NCI-H510A treated with DMSO at 0.1 percent for 48 hours (cell line): Measurements from ENCODE around the gene ACVR1B.
A peak's percentile ranks its signal among the peaks of the same experiment; 100 is the strongest.

Source experiments
- DNase-seq: peaks from one replicate; lab custom pipeline; 2025; lab: John Stamatoyannopoulos, UW

Gene ACVR1B

DNA sequence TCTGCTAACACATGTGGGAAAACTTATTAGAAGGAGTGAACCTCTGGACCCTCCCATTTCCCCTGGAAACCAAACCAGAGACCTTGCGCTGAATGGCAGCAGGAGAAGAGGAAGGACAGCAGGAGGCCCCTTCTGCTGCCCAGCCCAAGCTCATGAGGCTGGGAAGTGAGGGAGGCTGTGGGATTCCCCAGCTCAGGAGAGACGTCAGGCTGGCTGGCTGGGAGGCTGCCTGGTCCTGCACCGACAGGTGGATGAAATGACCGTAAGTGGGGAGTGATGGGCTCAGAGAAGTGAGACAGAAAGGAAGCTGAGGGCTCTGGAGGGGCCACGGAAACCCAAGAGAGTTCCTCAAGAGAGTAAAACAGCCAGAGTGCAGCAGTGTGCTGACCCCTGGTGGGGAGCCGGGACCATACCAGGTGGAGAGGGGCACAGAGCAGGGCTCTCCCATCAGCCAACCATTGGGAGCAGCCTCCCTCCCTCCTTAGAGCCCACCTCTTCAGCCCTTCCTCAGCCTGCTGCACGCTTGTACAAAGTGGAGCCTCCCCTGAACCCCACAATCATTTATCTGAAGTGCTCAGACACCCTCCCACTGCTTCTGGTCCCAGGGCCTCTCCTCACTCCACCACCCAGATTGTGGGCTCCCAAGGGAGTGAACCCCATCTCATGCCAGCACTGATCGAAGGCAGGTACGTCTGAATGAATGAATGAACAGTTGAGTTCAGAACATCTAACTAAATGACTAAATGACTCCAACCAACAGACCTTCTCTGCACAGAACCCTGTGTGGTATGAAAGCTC is 69.2 kb downstream of the ACVR1B start:
- peak; percentile 26 for DNase-seq

DNA sequence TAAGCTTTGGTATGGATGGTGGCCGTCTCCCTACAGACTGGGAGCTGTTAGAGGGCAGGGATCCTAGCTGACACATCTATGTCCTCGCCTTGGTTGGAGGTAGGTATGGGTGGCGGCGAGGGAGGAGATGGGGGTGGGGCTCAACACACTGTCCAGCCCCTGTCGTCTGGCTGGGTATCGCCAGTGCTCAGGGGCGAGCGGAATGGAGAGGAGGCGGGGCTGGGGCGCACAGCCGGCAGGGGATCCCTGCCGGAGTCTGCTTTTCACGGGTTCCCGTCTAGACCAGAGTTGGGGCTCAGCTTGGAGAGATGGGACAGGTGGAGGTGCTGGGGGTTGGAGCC is 71.3 kb downstream of the ACVR1B start:
- peak; percentile 72 for DNase-seq

DNA sequence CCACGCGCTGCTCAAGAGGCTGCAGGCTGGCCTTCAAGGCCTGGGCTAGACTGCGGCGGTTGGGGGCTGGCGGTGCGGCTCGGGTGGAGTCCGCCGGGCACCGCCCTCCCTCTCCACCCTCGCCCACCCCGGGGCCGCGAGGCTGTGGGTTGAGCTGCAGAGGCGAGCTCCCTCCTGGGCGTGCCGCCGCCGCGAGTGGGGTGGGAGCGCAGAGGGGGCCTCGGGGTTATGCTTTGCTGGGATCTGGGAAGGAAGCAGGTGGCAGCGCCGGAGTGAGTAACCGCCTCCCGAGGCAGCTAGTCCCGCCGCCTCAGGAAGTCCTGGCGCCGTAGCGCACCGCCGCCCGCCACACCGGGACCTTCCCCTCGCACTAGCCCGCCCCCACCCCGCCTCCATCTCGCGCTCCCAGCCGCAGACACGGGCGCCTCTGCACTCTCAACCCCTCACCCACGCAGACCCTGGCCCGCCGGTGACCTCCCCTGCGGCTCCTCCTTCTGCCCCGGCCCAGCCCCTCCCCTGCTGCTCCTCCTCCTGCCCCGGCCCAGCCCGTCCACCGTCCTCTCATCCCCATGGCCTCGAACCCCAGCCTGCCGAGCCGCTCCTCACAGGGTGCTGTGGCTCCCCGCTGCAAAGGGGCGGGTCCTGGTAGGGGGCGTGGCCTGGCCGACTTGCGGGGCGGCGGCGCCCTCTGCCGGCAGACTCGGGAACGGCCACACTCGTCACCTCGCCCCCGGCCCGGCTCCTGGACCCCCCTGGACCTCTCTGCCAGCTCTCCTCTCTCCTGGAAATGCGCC is 71.9 kb downstream of the ACVR1B start:
- peak; percentile 72 for DNase-seq

DNA sequence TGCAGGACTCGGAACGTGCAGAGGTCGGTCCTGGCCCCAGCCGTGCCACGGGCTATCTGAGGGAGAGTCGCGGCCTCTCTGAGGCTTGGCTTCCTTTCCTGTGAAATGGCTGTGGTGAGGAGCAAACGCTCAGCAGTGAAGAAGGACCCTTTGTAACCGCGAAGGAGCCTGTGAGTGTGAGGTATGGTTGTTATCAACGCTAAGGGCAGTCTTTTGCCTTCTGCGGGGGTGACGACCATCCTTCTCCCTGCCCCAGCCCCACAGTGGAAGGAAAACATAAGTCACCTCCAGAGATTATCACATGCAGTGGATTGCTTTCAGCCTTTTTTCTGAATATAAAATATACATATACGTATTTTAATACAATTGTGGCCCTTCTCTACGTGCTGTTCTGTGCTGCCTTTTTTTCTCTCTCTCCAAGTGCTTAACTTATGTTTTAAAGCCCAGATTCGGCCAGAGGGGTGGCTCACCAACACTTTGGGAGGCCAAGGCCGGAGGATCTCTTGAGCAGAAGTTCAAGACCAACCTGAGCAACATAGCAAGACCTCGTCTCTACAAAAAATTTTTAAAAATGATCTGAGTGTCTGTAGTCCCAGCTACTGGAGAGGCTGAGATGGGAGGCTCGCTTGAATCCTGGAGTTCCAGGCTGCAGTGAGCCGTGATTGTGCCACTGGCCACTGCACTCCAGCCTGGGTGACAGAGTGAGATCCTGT is 72.6 kb downstream of the ACVR1B start:
- DNase-seq: no peak

DNA sequence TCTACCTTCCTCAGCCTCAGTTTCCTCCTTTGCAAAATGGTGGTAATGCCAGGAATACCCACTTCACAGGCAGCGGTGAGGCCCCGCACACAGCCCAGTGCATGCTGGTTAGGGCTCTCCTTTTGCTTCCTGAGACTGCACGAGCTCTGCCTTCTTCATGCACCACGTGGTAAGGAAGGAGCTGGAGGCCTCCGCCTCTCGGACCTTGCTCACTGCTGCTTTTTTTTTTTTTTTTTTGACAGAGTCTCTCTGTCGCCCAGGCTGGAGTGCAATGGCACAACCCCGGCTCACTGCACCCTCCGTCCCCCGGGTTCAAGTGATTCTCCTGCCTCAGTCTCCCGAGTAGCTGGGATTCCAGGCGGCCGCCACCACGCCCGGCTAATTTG is 73.3 kb downstream of the ACVR1B start:
- no peak for DNase-seq

DNA sequence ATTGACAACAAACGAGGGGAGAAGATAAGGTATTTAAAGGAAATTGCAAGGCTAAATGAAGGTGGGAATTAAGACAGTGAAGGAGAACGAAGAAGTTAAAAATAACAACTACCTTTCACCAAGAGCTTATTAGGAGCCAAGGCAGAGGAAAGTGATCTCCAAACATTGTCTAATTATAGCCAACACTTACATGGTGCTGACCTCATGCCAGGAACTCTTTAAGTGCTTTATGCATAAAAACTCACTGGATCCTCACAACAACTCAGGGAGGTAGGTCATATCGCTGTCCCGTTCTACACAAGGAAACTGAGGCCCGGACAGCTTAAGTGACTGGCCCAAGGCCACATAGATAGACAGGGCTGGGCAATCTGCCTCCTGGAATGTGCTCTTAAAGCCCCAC is 74.8 kb downstream of the ACVR1B start:
- DNase-seq: no peak

DNA sequence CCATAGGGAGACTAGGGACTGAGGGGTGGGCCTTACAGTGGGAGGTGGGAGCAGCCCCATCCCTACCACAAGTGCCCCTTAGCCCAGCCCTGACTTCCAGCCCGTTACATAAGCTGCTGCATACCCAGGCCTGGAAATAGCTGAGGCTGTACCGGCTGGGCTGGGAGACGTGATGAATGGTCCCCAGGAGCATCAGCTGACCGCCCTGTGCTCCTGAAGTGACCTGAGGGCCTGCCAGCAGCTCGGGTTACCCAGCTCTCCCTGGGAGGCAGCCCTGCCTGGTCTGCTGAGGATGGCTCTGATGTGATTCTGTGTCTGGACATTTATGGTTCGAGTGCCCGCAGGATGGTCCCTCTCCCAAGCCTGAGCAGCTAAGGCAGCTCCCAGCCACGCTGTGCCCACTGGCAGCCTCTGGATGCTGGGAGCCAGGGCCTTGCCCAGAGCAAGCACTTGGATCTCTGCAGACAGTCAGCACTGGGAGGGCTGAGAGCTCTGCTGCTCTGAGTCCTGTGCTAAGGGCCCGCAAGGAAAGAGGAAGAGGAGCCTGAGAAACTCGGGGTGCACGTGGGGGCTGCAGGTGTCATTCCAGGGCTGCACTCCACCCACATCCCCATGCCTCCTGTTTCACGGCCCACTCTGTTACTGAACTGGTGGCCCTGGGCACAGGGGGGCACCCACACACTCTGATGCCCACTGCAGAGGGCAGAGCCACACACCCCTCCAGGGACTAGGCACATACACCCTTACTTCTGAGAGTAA is 75.8 kb downstream of the ACVR1B start:
- no peak for DNase-seq

DNA sequence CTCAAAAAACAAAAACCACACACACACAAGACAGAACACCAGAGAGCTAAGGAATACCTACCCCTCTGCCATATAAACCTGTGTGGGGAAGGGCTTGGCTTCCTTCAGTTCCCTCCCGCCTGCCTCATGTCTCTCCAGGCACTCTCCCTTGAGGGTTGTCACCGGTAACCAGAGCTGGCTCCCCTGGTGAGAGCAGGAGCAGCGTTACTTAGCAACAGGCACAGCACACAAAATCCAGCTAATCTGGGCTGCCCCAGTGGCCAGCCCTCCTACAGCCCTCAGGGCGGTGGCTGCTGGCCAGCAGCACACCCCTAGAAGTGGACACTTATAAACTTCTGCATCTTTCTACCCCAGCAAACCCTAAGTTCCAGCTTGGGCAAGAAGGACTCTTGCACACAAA is 78.2 kb downstream of the ACVR1B start:
- peak; percentile 91 for DNase-seq

DNA sequence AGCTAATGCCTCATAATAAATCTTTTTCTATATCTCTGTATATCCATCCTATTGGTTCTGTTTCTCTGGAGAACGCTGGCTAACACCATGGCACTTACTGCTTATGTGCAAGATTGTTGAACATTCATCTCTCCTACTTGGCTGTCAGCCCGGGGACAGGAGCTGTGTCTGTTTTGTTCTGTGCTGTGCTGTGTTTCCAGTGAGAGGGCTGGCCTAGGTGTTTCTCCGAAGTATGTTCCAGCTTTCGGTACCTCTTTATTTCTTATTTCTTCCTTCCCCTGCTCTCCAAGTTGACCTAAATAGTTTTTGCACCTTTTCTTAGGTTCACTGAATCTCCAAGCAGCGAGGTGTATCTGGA is 80.9 kb downstream of the ACVR1B start:
- no peak for DNase-seq

DNA sequence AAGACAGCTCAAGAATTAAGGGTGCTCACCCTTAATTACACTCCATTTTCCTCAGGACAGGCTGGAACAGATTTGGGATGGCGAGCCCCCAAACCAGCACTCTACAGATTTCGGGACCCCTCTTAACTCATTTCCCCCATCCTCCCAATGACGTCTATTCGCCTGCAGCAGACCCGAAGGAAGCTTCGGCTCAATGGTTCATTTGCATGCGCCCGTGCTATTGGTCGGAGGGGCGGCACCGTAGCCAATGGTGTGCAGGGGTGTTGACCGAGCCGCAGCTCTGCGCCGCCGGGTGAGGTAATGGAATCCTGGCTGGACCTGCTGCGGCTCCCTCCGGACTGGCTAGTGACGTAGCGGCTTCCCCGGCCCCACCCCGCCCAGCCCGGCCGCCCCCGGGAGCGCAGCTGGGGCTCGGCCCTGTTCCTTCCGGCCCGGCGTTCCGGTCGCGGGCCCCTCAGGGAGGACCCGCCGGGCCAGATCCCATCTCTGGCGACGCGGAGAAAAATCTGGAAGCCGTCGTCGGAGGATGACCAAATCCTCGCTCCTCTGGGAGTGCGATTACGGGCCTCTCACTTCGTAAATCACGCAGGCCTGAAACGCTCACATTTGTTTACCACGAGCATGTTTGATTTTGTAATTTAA is 81.4 kb downstream of the ACVR1B start:
- peak; percentile 93 for DNase-seq

DNA sequence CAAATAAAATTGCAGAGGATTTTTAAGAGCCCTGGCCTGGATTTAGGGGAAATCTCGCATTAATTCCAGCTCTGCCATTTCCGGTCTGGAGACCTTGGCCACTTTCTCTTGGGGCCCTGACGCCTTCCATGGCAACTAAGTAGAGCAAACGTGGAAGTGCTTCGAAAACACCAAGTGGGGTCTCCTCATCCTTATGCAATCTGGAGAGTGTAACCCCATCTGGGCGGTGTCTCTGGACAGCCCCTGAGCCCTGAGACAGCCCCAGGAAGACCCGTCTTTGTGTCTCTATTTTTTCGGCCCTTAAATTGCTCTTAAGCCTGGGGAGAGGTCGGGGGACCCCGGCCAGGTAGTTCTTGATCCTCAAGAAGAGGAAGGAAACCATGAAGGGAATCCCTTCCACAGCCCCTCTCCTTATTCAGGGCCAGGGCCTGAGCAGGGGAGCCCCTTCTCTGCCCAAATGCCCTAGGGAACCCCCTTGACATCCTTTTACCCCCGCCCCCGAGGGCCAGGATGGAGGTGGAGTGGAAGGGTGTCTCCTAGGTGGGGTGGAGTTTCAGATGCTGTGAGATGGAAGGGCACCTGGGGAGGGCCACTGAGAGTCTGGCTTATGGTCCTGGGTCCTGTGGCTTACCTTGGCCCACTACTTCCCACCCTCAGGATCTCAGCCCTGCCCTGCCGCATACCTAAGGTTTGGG is 82.1 kb downstream of the ACVR1B start:
- DNase-seq: no peak

DNA sequence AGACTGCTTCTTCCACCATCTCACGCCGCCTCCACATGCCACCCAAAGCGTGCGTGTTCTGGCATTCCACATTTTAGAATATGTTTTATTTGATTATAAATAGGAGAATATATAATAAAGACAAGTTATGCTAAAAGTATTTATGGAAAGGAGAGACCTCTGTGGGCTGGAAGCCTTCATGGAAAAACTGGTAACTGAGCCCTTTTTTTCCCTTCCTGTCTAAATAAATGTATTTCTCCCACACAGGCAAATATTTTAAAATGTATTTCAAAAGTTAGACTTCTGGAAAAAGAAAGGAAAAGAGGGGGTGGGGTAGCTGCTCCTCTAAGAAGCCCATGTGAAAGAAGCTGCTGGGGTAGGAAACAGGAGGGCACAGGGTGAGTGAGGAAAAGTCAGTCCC is 83.7 kb downstream of the ACVR1B start:
- no peak for DNase-seq

DNA sequence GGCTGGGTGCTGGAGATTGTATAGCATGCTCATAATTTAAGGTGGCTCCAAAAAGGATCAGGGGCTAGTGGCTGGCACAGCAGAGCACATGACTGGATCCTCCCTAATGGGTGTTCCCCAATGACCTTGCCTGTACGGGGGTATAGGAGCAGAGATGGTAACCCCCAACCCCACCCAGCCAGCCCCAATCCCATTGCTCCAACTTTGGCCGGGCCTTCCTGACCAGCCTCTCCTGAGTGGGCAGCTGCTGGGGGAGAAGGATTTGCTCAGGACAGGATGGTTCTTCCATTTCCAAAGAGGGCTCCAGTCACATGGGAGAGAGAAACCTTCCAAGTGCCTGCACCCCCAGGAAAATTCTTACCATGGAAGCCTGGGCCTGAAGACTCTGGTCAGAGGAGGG is 84.4 kb downstream of the ACVR1B start:
- DNase-seq: no peak

DNA sequence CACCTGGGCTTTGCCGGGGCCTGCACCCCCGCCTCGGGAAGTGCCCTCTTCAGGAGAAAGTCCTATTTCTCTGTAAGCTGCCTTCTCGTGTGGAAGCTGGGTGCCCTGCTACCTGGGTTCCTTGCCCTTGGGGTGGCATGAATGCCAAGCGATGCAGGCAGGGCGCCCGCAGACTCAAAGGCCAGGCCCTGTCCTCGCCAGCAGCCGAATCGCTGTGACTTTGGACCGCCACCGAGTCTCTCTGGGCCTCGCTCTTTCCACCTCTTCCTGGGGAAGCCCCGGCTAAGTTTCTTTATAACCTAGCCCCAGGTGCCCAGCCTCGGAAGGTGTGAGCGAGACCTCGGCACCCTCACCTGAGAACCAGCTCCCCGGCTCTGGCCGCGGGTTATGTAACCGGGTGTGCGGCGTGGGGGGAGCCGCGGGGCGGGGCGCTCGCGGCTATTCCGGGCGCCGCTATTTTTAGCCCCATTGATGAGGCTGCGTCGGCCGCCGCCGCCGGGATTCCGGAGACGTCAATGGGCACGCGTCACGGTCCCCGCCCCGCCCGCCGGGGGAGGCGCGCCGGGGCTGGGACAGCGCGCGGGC is 85.2 kb downstream of the ACVR1B start:
- peak; percentile 73 for DNase-seq

DNA sequence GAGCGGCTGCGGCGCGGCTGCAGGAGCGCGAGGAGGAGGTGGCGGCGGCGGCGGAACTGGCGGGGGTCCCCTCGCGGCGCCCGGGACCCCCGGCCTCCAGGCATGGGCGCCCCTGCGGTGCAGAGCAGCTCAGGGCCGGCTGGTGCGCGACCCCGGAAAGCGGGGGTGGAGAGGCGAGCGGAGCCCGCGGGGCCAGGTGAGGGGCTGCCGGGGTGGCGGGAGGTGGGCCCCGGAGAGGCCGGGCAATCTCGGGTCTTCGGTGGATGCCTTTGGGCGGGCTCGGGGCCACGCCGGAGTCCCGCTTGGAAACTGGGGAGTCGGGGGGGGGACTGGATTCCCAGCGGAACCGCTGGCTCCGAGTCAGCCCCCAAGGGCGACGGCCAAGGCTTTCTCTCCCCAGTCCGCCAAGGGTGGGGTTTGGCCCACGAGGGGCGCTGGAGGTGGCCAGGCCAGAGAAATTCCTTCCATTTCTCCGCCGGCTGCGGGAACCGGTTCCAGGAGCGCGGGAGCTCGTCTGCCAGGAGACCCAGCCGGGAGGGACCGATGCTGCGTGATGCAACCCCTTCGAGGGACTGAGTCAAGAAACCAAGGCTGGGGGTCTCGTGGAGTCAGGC is 85.9 kb downstream of the ACVR1B start:
- DNase-seq: no peak

DNA sequence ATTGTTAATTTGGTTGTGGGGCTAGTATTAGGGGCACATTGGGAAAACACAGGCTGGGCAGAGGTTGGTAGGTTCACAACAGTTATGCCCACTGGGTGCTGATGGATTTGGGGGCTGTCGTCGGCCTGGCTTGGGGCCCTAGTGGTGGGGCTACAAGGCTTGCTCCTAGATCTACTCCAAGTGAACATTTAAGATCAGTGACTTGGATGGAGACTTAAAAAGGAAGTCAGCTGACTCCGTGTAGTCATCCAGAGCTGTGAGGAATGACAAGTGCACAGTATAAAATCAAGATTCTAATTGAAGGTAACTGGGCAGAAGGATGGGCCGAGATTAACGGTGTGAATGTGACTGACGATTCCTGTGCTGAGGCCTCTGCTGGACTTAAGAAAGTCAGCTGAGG is 86.9 kb downstream of the ACVR1B start:
- DNase-seq: no peak

DNA sequence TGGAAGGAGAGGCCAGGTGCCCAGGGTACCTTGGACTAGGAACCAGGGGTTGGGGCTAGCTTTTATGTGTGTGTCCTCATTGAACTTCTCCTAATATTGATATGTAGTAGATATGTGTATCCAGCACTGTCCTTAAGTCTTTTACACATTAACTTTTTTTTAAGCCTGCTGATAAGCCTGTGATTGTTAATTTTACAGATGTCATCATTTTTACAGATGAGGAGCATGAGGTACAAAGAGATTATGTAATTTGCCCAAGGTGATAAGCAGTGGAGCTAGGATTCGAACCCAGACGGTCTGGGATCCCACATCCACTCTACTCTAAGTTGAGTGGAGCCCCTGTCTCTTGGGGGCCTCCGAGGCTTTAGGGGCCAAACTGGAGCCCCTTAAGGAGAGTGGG is 89.5 kb downstream of the ACVR1B start:
- DNase-seq: no peak

DNA sequence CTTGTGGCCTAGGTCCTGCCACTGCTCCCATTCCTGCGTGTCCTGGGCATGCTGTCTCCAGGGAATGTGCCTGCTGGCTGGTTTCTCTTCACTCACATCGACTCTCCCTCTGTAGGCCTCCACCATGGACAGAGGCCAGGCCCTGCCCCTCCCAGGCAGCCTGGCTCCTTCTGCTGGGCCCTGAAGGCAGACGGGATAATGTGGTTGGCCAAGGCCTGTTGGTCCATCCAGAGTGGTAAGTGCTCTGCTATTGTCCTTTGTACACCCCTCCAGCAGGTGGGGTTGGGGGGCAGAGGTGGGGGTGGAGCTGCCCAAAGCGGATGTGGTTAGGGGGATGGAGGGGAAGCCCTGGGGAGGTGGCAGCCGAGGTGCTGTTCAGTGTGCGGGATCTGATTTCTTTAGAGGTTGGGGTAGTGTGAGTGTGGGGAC is 90.2 kb downstream of the ACVR1B start:
- DNase-seq: no peak

DNA sequence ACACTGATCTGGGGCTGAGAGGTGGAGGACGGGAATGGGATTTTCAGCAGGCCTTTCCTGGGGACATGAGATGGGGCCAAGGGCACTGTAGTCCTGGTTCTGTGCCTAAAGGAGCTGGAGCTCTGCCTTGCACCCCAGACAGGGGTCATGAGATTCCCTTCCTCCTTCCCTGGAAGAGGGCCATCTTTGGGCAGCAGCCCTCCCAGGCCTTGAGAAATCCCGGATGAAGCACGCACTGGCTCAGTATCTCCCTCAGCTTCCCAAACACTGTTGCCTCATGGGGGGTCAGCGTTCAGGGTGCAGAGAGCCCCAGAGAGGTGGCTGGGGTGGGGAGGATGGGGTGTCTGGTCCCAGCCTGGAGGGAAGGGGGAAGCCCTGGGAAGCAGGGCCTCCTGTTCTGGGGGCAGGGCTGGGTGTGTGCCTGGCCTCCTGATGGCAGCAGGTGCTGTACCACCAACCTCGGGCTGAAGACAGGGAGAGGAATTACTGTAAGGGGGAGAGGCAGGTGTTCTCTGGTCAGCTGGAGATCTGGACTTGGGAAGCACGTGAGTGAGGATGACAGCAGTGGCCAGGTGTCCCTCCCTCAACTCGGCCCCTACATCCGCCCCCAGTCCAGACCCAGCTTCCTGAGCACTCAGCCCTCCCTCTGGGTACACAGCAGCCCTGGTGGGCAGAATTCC is 91.3 kb downstream of the ACVR1B start:
- DNase-seq: peak; percentile 33
